PFSK-1 (cell line): ENCODE data around the gene FOCAD.

Source experiments
- FOXP2 ChIP-seq: optimal IDR thresholded peaks from 2 replicates; pipeline ENCODE3; 2011; ENCODE audit warnings: borderline replicate concordance, control low read depth, inconsistent platforms; ENCODE audit not compliant: insufficient read depth; ENCODE audit errors: extremely low read length, extremely low read depth
- POLR2AphosphoS5 ChIP-seq: IDR thresholded peaks from 2 replicates; pipeline ENCODE4 v1.6.1; 2012; ENCODE audit warnings: low read depth, mild to moderate bottlenecking, control low read depth, low read length, moderate library complexity
- REST ChIP-seq, 2 experiments: IDR thresholded peaks; 2 replicates each; pipeline versions ENCODE4 v1.6.1 to v1.8.0; 2011 to 2012; ENCODE audit warnings: low read depth in 2 of 2, low read length in 2 of 2, control low read depth in 1 of 2, inconsistent platforms in 1 of 2, mild to moderate bottlenecking in 1 of 2, moderate library complexity in 1 of 2; ENCODE audit not compliant: insufficient read depth in 1 of 2
- SIN3A ChIP-seq: IDR thresholded peaks from 2 replicates; pipeline ENCODE4 v1.6.1; 2012; ENCODE audit warnings: mild to moderate bottlenecking, low read length, moderate library complexity, borderline replicate concordance; ENCODE audit not compliant: insufficient read depth
- TAF1 ChIP-seq: IDR thresholded peaks from 2 replicates; pipeline ENCODE4 v1.6.1; 2012; ENCODE audit warnings: low read length, control low read depth, borderline replicate concordance; ENCODE audit not compliant: insufficient read depth

The FOCAD gene

GRCh38 chr9:20753761-20754160 is 69.7 kb downstream of the FOCAD start:
- TF ChIP-seq FOXP2 (no peak), TAF1 (no peak), REST (IDR thresholded peaks at IDR 0.05; ENCODE audit: insufficient read depth in 1 of 2, low read depth in 2 of 2, low read length in 2 of 2) (no peak), POLR2AphosphoS5 (no peak), SIN3A (no peak)

GRCh38 chr9:20754556-20754955 is 70.5 kb downstream of the FOCAD start:
- TF ChIP-seq REST (IDR thresholded peaks at IDR 0.05; ENCODE audit: insufficient read depth in 1 of 2, low read depth in 2 of 2, low read length in 2 of 2) (no peak), TAF1 (no peak), FOXP2 (no peak), POLR2AphosphoS5 (no peak), SIN3A (no peak)

DNA sequence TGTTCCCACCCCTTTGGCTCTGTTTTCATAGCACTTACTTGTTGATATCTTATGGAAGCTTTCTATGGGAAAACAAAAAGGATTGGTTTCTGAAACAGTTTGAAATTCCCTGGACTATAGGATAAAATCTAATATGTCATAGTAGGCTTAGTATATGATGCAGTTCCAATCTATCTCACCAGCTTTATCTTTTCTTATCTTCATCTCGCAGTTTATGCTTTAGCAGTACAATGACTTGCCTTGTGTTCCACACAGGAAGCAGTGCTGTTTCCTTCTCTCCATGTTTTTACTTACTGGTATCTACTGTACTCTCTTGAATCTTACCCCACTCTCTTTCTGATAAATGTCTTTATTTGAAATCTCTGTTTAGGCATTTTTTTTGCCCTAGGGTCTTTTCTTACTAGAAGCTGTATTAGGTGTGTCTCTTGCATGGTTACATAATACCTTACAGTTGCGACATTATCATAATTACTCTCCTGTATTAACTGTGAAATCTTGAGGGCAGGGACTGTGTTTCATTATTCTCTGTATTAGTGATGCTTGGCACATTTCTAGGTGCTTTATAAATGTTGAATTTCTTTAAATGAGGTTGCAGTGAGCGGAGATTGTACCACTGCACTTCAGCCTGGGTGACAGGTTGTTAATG is 76.3 kb downstream of the FOCAD start:
- no peak for TF ChIP-seq FOXP2
- no peak for TF ChIP-seq SIN3A
- no peak for TF ChIP-seq POLR2AphosphoS5
- no peak for TF ChIP-seq TAF1
- no peak for TF ChIP-seq REST (IDR thresholded peaks at IDR 0.05; ENCODE audit: insufficient read depth in 1 of 2, low read depth in 2 of 2, low read length in 2 of 2)

GRCh38 chr9:20770947-20771346 is 86.9 kb downstream of the FOCAD start:
- TF ChIP-seq SIN3A (no peak), FOXP2 (no peak), REST (IDR thresholded peaks at IDR 0.05; ENCODE audit: insufficient read depth in 1 of 2, low read depth in 2 of 2, low read length in 2 of 2) (no peak), TAF1 (no peak), POLR2AphosphoS5 (no peak)
